Measurements from ENCODE around the gene ZCCHC14.
A peak's percentile ranks its signal among the peaks of the same experiment; 100 is the strongest.

The ZCCHC14 gene

DNA sequence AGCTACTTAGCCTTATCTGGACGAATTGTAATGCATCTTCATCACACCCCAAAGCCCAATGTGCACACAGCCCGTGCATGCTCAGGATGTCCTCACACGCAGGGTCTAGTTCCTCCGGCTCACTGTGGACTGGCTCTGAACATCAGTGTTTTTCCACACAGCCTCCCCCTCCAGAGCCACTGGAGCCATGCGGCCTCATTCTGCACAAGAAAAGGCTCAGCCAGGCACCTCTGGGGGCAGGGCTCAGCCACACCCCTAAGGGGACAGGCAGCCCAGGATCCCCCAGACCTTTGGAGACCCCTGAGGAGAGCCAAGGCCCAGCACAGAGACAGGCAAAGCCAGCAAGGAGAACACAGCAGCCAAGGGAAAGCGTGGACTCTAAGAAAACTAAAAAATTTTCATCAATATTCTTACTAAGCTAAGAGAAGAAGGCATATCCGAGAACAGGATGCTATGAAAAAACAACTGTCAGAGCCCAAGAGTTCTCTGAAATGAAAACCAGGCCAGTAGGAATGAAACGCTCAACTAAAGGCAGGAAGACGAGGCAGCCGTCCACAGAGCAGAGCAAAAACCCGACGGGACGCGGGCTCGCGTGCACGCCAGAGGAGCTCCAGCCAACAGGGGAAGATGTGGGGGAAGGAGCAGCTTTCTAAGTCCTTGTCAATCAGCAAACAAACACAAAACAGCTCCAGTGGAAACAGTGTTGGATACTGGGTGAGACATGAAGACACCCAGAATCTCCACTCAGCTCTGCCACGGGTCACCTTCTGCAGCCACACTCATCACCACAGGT, 66.2 kb downstream of the ZCCHC14 start:
- DNase-seq: no peak

DNA sequence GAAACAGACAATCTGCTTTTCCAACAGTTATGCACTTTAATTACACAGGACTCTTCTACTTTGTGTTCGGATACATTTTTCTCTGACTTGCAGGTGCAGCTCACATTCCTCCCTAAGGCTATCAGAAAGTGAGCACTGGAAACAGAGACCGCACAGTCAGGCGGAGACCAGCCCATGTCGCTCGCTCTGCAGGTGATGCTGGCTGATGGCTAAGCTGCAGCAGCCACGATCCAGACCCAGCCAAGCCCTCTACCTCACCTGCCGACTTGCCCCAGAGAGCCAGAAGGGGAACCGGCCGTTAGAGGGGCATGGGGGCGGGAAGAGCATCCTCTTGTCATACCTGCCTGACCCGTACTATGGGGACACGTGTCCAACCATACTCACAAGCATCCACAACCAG, 66.9 kb downstream of the ZCCHC14 start:
- no peak for DNase-seq

DNA sequence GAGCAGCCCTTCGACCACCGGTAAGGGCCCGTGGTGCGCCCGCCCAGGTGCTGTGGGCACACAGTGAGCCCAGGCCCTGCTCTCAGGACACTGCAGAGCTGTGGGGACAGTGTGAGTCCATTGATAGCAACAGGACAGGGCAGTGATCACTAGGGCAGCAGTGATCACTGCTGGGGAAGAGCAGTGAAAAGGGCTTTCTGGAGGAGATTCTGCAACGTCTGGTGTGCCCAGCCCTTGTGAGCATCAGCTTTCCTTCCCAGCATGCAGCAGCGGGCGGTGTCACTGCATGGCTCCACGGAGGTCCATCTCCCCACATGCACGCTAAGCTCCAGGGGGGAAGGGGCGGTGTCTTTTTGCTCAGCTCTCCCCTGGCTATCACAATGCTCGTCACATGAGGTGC, 68.6 kb downstream of the ZCCHC14 start:
- DNase-seq: peak; percentile 17

DNA sequence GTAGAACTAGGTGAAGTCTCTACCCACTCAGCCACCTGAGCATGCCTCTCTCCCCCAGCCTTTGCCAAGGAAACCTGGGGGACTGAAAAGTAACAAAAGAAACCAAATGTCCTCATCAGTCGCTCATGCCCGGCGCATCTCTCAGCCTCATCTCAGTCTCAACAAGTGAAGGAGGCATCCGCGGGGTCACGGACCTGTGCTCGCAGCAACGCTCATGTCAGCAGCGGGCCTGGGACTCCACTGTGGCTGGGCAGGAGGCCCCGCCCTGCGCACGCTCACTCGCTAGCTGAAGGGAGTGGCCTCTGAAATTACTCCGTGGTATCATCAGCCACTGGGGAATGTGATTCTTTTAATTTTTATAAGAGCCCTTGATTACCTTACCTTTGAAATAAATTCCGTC, 69.4 kb downstream of the ZCCHC14 start:
- no peak for DNase-seq

DNA sequence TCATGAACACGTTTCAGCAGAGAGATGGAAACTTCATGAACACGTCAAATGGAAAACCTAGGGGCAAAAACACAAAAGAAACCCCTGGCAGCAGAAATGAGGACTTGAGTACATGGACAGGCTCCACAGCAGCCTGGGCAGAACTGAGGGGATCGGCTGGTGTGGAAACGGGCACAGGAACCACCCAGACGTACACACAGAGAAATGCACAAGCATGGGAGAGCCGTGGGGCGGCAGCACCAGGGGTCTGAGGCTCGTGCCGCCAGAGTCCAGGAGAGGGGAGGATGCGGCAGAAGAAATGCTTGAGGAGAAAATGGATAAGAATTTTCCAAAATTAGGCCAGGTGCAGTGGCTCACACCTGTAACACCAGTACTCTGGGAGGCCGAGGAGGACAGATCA, 70.7 kb downstream of the ZCCHC14 start:
- DNase-seq: no peak

DNA sequence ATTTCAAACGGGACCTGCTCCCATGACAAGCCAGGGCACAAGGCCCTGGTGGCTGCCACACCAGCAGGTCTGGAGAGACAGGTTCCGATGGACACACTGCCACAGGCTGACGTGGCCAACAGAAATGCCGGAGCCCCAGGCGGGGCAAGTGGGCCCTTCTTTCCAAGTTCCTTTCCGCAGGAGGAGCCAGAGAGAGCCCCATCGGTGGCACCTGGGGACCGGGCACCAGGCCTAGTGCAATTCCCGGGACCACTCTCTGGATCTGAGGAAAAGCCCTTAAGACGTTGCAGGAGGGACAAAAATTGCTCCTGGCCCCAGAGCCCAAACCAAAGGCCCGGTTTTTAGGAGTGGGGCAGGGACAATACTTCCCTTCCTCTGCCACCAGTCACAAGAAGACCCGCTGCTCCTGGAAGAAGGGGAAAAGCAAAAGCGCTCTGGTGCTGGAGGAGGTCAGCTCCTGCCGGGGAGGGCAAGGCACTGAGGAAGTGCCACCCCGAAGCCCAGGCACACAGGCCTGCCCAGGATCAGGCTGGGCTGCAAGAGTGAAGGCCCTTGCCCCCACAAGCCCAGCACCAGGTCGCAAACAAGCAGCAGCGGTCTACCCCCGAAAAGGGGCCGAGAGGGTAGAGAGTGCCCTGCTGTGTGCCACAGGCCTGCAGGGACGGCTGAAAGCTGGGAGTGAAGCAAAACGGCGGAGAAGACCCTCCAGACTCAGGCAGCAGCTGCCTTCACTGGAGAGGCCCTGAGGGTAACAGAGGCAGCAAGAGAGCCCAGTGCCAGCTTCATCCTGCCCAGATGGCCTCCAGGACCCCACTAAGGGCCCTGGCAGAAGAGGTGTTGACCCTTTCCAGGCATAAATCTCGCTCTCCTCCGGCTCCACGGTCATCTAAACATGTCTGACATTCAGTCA, 71.6 kb downstream of the ZCCHC14 start:
- DNase-seq: no peak

DNA sequence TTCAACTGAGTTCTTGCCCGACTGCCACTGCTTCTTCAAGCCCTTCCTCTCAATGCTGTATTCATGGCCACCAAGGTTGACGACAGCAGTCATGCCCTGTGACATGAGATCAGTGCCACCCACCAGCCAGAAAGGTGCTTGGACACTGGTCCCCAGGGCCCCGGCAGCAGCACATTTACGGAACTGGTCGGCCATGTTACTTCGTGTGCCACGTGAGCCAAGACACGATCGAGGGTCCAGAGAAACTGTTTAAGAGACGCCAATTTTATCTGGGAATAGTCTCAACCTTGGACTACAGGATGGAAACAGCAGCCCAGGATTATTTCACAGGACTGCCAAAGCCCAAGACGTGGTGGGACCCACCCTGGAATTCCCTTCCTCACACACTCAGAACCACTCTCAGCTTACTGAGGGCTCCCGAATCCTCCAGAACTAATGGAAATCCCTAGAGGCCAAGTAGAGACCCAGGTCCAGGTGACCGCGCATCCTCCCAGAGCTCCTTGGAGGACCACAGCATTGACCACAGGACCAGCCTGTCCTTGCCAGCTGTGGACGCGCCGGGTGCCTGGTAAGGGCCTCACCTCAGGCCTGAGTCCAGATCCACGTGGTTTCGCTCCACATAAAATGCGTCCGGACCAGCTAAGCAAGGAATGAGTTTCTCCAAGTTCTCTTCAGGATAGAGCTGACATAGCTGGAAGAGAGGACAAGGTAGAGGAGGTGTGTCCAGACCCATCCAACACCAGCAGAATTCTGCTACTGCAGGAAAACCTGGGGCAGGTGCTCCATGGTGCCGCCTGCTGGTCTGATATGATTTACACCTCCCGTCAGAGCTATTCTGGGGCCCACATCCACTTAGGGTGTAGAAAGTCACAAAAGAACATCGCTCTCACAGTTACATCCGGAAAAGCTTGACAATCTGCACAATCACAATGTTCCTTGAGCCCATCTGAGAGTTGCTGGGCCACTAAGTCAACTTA, 72.5 kb downstream of the ZCCHC14 start:
- no peak for DNase-seq

DNA sequence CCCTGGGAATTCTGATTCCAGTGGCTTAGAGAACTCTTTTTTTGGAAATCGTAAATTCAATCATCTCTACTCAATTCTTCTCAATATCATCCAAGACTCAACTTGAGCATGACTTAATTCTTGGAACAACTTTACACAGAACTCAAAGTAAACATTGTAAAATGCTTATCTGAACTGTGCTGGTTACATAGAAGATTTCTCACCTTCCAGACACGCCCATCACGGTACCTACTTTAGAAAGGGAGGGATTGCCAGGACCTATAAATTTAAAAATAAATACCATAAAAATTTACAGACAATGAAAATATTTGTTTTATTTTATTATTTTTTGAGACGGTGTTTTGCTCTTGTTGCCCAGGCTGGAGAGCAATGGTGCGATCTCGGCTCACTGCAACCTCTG, 74.2 kb downstream of the ZCCHC14 start:
- DNase-seq: no peak

DNA sequence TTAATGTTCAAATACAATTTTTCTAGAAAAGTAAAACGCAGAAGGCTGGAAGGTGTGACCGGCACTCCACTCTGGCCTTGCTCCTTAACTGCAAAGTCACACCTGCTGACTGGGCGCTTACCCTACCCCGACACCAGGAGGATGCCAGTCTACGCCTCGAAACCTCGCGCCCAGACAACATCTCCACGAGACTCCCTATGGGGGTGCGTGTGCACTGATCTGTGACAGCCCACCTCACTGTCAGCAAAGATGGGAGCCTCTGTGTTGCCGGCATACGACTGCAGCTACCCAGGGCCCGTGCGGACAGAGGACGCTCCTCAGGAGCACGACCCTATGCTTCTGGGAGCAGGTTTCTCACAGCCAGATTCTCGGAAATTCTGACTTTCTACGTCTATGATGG, 74.6 kb downstream of the ZCCHC14 start:
- DNase-seq: no peak

DNA sequence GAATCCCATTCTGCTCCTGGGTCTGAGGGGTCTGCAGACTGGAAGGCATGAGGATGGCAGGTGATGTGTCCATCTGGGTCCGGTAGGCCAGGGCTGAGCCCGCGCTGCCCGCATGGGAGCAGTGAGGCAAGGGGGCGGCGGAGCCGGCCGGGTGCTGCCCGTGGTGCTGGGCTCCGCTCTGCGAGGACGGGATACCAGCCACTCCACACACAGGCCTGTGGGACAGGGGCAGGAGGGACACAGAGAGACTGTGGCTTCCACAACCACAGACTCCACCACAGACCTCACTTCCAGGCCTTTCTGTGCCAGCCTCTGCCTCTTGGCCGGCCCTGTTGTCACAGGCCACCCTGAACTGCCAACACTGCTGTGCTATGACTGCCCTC, 75.3 kb downstream of the ZCCHC14 start:
- no peak for DNase-seq

DNA sequence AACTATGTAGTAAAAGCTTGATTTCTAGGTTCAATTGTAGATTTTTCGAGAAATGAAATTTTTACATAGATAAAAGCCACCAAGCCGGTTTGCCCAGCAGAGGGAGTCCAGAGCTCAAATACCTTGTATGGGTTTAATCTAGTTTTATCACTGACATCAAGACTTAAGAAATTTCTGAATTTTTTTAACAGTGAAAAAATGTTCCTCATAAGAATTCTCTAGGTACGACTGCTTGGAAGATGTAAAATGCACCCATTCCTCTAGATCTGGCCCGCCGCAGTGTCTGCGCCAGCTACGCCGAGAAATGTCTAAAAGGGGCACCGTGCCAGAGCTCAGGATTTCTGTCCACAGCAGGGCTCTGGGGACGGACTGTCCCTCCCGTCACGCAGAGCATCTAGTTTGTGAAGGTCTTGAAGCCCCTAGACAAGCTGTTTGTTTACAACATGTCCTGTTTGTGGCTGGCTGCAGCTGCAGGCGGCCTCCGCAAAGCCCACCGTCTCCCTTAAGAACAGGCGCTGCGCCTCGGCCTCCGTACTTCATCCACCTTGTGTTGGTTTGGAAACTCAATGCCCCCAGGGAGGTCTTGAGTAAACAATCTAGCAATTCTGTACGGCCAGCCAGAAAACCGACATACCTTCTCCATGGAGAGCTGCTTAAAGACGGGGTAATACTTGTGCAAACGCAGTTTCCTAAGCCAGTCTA, 75.8 kb downstream of the ZCCHC14 start:
- peak; percentile 66 for DNase-seq

DNA sequence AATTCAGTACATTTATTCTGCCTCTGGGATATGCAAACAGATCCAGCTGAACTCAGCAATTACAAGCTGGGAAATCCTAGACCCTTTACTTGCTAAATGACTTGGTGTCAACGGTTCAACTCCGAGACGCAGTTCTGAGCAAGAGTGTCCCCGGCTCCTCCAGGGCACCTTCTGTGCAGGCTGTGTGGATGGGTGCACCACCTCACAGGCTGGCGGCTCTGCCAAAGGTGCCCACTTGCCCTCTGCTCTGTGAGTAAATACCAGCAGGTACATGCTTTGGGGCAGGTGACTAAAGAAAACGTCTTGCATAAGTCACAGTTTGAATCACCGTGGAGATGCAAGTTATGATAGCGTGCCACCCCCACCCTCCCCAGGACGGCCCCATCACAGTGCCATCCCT, 77.4 kb downstream of the ZCCHC14 start:
- DNase-seq: no peak

DNA sequence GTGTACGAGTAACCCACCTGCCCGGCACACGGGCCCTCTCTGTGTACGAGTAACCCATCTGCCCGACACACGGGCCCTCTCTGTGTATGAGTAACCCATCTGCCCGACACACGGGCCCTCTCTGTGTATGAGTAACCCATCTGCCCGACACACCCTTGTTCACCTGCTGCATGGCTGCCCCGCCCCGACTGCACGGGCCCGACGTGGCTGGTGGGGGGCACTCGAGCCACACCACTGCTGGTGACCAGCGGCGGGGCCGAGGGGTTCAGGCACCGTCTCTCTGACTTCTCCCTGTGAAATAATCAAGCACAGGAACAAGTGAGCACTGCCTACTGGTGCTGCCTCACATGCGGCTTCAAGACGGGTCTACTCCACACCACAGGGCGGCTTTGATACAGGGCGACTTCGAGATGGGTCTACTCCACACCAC, 78.6 kb downstream of the ZCCHC14 start:
- DNase-seq: no peak

DNA sequence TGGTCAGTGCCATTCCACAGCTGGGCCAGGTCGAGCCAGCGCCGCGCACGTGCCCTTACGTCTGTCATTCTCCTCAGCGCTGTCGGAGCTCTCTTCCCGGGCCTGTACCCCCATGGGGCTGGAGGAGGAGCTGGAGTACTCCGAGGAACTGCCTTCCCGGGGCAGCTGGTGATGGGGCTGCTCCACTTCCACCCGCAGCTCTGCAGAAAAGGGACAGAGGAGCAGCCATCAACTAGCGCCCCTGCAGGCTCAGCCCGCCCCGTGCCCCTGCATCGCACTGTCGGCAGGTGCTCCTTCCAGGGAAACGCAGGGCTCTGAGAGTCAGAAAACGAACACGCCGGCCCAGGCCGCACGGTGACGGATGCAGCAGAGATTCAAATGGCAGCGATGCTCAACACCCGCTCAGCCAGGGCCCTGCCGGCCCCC, 79.8 kb downstream of the ZCCHC14 start:
- no peak for DNase-seq

DNA sequence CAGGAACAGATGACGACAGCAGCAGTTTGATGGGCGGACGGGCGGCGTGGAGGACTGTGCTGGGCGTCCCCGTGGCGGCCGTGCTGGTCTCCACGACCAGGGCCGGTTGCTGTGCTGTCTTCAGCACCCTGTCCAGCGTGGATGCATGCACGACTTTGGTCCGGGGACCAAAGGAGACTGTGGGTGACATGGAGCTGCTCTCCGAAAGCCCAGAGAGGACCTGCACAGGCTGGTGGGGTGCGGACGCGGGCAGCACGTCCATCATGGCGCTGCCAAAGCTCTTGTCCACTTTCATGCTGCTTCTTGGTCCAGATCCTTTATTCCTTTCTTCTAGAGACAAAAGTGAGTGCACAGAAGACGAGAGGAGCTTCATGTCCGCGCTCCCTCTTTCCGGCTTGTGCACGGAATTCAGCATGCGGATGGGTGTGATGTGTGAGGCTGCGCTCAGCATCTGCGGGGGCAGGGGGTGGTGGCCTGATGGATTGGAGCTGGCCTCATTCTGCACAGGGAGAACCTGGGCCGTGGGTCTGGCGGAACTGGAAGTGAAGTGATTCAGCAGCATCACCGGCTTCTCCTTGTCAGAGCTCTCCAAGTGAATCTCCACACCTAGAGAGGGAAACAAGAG, 80.3 kb downstream of the ZCCHC14 start:
- no peak for DNase-seq

DNA sequence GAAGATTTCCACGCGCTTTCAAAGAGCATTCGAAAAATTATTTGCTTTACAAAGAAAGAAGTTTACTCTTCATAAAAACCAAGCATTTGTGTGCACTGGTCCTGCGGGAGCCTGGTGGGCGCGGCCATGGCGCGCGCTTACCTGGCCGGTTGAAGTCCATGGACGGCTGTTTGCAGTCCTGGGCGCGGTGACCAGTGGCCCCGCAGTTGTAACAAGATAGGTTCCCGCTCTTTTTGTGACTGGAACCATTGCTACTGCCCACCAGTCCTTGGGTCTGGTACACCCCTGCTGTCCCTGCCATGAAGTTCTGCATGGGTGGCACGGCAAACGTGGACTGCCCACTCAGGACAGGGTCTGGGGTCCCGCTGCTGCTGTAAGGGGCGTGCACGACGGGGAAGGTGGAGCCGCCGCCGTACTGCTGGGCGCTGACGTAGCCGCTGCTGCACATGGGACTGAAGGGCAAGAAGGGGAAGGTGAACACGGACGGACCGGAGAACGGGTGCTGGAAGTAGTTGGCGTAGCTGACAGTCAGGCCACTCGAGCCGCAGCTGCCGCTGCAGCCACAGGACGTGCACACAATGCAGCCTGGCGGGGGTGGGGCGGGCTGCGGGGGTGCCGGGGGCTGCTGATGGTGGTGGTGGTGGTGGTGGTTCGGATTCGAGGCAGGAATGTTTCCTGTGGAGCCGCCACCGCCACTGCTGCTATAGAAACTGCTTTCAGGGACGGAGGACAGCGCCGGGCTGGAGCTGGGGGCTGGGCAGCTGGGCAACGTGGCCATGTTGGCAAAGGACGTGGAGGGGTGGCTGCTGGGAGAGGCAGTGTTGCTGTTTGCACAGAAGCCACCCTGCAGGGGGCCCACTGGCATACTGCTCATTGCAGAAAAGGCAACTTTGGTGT, 81.2 kb downstream of the ZCCHC14 start:
- no peak for DNase-seq

DNA sequence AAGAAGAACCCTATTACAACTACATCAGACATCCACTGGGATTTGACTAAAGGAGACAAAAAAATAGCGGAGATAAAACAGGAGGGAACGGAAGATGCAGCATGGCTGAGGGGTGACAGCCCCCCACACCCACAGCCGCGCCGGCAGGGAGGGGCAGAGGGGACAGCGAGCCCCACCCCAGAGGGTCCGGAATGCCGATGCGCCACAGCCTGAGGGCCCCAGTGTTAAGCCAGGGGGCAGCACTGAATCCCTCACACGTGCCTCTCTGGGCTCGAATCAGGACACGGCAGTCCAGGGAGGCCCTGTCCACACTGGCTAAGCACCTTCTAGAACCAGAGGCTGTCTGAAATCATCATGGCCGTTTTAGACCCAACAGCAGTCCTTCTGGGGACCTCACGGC, 81.9 kb downstream of the ZCCHC14 start:
- no peak for DNase-seq

DNA sequence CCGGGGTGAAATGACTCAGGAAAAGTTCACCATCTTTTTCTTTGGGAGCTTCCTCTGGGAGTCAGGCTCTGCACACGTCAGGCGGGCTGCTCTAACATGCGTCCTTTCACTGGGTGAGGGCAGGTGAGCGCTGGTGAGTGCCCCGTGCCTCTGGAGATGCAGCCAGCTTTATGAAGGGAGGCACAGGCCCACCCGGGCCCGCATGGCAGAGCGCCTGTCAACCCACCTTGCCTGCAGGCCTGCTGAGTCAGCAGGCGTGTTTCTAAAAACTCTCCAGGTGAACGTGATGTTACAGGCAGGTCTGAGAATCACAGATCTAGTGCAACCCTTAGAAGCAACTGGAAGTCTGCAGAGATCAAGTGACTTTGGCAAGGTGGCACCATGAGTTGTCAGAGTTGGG, 82.3 kb downstream of the ZCCHC14 start:
- DNase-seq: no peak

DNA sequence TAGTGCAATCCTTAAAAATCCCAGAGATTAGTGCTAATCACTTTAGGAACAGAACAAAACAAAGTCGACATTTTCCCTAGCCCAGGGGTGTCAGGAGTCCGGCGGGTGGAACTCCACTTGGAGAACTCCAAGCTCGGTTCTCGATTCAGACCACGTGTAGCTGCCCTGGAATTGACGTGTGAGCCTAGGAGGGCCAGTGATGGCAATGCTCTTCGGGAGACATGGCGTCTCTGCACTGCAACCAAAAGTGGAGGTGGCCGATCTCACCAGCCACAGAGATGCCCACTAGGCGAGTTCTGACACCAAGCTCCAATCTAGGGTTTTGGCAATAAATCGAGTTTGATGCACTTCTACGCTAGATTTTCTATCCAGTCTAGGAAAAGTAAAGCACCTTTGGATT, 83.0 kb downstream of the ZCCHC14 start:
- DNase-seq: no peak

DNA sequence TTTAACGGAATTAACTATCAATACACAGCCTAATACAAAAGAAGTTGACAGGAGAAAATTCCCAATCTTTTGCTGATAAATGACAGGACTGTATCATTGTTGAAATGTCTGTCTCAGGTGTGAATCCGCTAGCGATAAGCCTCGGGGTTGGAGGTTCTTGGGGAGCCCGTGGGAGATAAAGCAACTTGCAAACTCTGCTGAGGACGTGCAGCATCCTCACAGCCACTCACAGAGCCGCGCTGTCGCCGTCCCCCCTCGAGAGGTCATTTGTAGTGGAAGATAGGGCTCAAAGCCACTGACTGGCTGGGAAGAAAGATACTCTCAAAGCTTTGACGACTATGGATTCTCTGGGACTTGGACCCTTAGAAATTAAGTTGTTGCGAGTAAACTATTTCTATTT, 83.7 kb downstream of the ZCCHC14 start:
- DNase-seq: no peak

Measured in fibroblast of skin of scalp (primary cell).